A673 (cell line): ENCODE measurements around the gene P2RX1. TPM values are rescaled to one million over a fixed set of nuclear protein-coding genes. Genes with fewer than 3 reads are reported as not detected.

Experiments used
- BruUV-seq: library from RNA; stranded (reverse); fragments of 400-500 nt; replicated peaks from 2 replicates; lab custom pipeline; 2021; lab: Mats Ljungman, UMichigan
- CTCF ChIA-PET: fragments of 300-600 bp; sonication (Branson Sonifier 250); formaldehyde crosslinking; loops from one replicate; lab custom pipeline; 2022; ENCODE audit warnings: antibody characterized with exemption; lab: Charles Lee
- POLR2A ChIA-PET: fragments of 300-600 bp; sonication (Branson Sonifier 250); formaldehyde crosslinking; loops from one replicate; lab custom pipeline; 2022; ENCODE audit warnings: antibody characterized with exemption; ENCODE audit not compliant: low non-redundant PET; lab: Charles Lee
- DNase-seq: peaks from one replicate; pipeline ENCODE4 v3.0.0-alpha.2; 2015; ENCODE audit warnings: low spot score
- H3K27ac ChIP-seq: fragments of 200-600 bp; sonication (generic); 2 replicates; pipeline ENCODE4 v1.5.1; 2016; ENCODE audit warnings: mixed run types, low read depth, mild to moderate bottlenecking, mixed read lengths, antibody characterized with exemption, low read length; ENCODE audit not compliant: poor library complexity, severe bottlenecking
- H3K27me3 ChIP-seq: fragments of 200-600 bp; sonication (generic); replicated peaks from 2 replicates; pipeline ENCODE4 v1.6.1; 2017; ENCODE audit warnings: mixed run types, low read depth, mild to moderate bottlenecking, mixed read lengths, antibody characterized with exemption, low read length; ENCODE audit not compliant: insufficient read depth, poor library complexity
- H3K36me3 ChIP-seq: fragments of 200-600 bp; sonication (generic); 2 replicates; pipeline ENCODE4 v1.6.1; 2016; ENCODE audit warnings: mixed run types, mild to moderate bottlenecking, mixed read lengths, antibody characterized with exemption, low read length; ENCODE audit not compliant: insufficient read depth, poor library complexity, severe bottlenecking
- H3K4me1 ChIP-seq: fragments of 200-600 bp; sonication (generic); 2 replicates; pipeline ENCODE4 v1.6.1; 2017; ENCODE audit warnings: mixed run types, mild to moderate bottlenecking, mixed read lengths, antibody characterized with exemption, low read length; ENCODE audit not compliant: insufficient read depth, poor library complexity, severe bottlenecking
- H3K4me3 ChIP-seq: fragments of 200-600 bp; sonication (generic); 2 replicates; pipeline ENCODE4 v1.5.1; 2016; ENCODE audit warnings: low read depth, mixed run types, mild to moderate bottlenecking, mixed read lengths, low read length; ENCODE audit not compliant: poor library complexity, severe bottlenecking
- H3K9me3 ChIP-seq: fragments of 200-600 bp; sonication (generic); 2 replicates; pipeline ENCODE4 v1.6.1; 2016; ENCODE audit warnings: mixed run types, low read depth, mild to moderate bottlenecking, mixed read lengths, antibody characterized with exemption, low read length; ENCODE audit not compliant: poor library complexity, severe bottlenecking
- EZH2 ChIP-seq: fragments of 200-600 bp; sonication (generic); IDR thresholded peaks from 2 replicates; pipeline ENCODE4 v1.6.1; 2017; ENCODE audit warnings: borderline replicate concordance, low read depth, mild to moderate bottlenecking, mixed read lengths, antibody characterized with exemption, low read length; ENCODE audit not compliant: poor library complexity, severe bottlenecking
- intact Hi-C: fragments of 100-400 bp; cut with micrococcal nuclease; formaldehyde crosslinking; loops from one replicate; pipeline ENCODE4 v1.10.0; 2022; ENCODE audit not compliant: unreplicated experiment
- total RNA-seq: library from RNA; stranded (reverse); gene quantifications from 2 replicates; pipeline ENCODE4 v1.2.3, GENCODE V29; 2021
- TF ChIP-seq, protein P1 (sequence below): fragments of 300-800, 200-600 bp; sonication (generic); conservative IDR thresholded peaks from 2 replicates; pipeline ENCODE4 v1.5.1; 2017; ENCODE audit warnings: low read depth, mild to moderate bottlenecking, antibody characterized with exemption, low read length, moderate library complexity, mixed read lengths

P2RX1 gene
- total RNA-seq, 1 experiment from 2014 or later: 0.24 TPM

DNA sequence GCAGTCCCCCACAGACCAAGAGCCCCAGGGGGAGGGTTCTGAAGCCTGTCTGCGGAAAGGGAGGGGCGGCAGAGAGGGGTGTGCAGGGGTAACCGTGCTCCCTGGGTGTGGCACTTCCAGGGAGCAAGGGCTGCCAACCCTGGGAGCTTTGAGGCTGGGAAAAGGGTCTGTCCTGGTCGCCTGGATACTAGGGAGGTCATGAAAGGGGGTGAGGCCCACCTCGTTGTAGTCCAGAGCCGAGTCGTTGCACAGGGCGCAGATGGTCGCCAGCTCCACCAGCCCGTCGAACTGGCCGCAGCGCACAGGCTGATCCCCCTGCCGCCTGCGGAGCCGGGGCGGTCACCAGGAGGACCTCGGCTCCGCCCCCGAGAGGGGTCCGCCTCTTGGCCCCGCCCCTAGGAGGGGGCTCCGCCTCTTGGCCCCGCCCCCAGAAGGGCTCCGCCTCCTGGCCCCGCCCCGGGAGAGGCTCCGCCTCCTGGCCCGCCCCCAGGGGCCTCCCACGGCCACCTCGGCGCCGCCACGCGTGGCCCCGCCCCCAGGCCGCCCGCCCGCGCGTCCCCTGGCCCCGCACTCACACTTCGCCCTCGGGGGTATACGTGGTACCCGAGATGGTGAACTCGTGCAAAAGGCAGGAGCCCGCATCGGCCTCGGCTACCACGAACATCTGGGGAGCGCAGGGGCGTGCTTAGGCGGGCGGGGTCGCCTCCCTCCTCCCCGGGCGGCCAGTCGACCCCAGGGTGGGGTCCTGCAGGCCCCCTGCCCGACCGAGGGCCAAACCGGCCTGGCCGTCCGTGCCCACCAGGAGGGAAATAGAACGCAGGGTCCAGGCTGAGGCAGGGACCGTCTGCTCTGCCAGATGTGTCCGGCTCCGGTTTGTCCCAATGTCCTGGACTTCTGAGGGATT is 28.5 kb upstream of the P2RX1 start:
- BruUV-seq: no TSS peak
- Histone ChIP-seq H3K4me3 (peak overlapping the region; percentile 49), H3K36me3 (no peaks in the 10 kb centered on the region), H3K27ac (peak overlapping the region; percentile 45), H3K27me3 (no peaks in the 10 kb centered on the region), H3K9me3 (no peaks in the 10 kb centered on the region), H3K4me1 (peaks cover 4% of the 10 kb centered on the region)
- POLR2A ChIA-PET: no interaction called here
- DNase-seq: peak; percentile 74
- CTCF ChIA-PET: no interaction called here
- intact Hi-C loops: no loop called here
- TF ChIP-seq, protein P1, sequence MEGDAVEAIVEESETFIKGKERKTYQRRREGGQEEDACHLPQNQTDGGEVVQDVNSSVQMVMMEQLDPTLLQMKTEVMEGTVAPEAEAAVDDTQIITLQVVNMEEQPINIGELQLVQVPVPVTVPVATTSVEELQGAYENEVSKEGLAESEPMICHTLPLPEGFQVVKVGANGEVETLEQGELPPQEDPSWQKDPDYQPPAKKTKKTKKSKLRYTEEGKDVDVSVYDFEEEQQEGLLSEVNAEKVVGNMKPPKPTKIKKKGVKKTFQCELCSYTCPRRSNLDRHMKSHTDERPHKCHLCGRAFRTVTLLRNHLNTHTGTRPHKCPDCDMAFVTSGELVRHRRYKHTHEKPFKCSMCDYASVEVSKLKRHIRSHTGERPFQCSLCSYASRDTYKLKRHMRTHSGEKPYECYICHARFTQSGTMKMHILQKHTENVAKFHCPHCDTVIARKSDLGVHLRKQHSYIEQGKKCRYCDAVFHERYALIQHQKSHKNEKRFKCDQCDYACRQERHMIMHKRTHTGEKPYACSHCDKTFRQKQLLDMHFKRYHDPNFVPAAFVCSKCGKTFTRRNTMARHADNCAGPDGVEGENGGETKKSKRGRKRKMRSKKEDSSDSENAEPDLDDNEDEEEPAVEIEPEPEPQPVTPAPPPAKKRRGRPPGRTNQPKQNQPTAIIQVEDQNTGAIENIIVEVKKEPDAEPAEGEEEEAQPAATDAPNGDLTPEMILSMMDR: no peak
- TF ChIP-seq EZH2: no peak

DNA sequence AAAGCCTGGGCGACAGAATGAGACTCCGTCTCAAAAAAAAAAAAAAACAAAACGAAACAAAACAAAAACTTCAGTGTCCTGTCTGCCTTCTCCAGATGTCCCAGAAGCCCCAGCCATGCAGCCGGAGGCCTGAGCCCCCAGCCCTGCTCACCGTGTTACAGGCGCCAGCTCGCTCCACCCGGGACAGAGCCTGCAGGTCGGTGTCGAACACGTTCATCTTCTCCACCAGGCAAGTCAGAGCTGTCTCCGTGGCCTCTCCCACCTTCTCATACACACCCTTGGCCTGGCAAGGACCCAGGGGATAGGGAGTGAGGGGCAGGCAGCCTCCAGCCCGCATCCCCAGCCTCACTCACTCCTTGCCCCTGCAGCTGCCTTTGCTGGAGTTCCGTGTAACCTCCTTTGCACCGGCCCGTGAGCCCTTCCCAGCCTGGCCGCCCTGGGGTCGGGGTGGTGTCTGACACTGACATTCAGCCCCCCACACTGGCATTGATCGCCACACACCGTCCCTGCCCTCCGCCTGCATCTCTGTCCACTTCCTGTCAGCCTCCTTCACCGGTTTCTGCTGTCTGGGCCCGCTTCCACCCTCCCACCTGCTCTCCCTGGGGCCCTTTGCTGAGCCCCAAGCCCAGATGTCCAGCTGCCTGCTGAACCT is 27.1 kb upstream of the P2RX1 start:
- intact Hi-C loops: no loop called here
- Histone ChIP-seq H3K9me3 (no peaks in the 10 kb centered on the region), H3K36me3 (no peaks in the 10 kb centered on the region), H3K4me3 (no peak overlapping the region), H3K4me1 (peaks cover 4% of the 10 kb centered on the region), H3K27ac (no peak overlapping the region), H3K27me3 (no peaks in the 10 kb centered on the region)
- no TSS peak for BruUV-seq
- no peak for TF ChIP-seq EZH2
- TF ChIP-seq, protein P1: no peak
- ChIA-PET CTCF (no interaction called here), POLR2A (no interaction called here)
- DNase-seq: no peak

- BruUV-seq: no TSS peak
Measured at GRCh38 chr17:3940965-3941698, 24.9 kb upstream of the P2RX1 start.

More at GRCh38 chr17:3940965-3941698, 24.9 kb upstream of the P2RX1 start:
- no peaks in the 10 kb centered on the region for H3K9me3 ChIP-seq
- H3K4me1 ChIP-seq: peaks cover 4% of the 10 kb centered on the region
- H3K4me3 ChIP-seq: no peak overlapping the region
- no peaks in the 10 kb centered on the region for H3K36me3 ChIP-seq
- TF ChIP-seq EZH2: no peak
- TF ChIP-seq, protein P1: no peak
- no peaks in the 10 kb centered on the region for H3K27me3 ChIP-seq
- DNase-seq: no peak
- no peak overlapping the region for H3K27ac ChIP-seq
- intact Hi-C loops: no loop called here
- ChIA-PET POLR2A (no interaction called here), CTCF (no interaction called here)
